Measurements from ENCODE around the gene PLEKHD1.
"Not testable (repeated sequence)": the region's sequence is repeated elsewhere in the genome, so short reads cannot be mapped to it uniquely, and the experiment has no call there.

The PLEKHD1 gene

GRCh38 chr14:69481815-69482568 lies 2.5 kb upstream of the PLEKHD1 start:
- no peak for DNase-seq (ENCODE audit: low read depth in 2 of 2)

GRCh38 chr14:69483765-69484443 lies 624 bp upstream of the PLEKHD1 start:
- no peak for DNase-seq (ENCODE audit: low read depth in 2 of 2)

- no peak for DNase-seq (ENCODE audit: low read depth in 2 of 2)
Measured at GRCh38 chr14:69485315-69485660, 760 bp downstream of the PLEKHD1 start.

GRCh38 chr14:69485701-69486100 lies 1.2 kb downstream of the PLEKHD1 start:
- no peak for DNase-seq (ENCODE audit: low read depth in 2 of 2)

GRCh38 chr14:69487226-69487625 lies 2.7 kb downstream of the PLEKHD1 start:
- no peak for DNase-seq (ENCODE audit: low read depth in 2 of 2)

- no peak for DNase-seq (ENCODE audit: low read depth in 2 of 2)
Measured at GRCh38 chr14:69487771-69488170, 3.2 kb downstream of the PLEKHD1 start.

- no peak for DNase-seq (ENCODE audit: low read depth in 2 of 2)
Measured at GRCh38 chr14:69489495-69489894, 5.0 kb downstream of the PLEKHD1 start.

- no peak for DNase-seq (ENCODE audit: low read depth in 2 of 2)
Measured at GRCh38 chr14:69490219-69490918, 5.8 kb downstream of the PLEKHD1 start.

GRCh38 chr14:69491193-69491592 lies 6.7 kb downstream of the PLEKHD1 start:
- DNase-seq (ENCODE audit: low read depth in 2 of 2) = no peak

- no peak for DNase-seq (ENCODE audit: low read depth in 2 of 2)
Measured at GRCh38 chr14:69493038-69493437, 8.5 kb downstream of the PLEKHD1 start.

GRCh38 chr14:69493791-69494190 lies 9.3 kb downstream of the PLEKHD1 start:
- no peak for DNase-seq (ENCODE audit: low read depth in 2 of 2)

- DNase-seq (ENCODE audit: low read depth in 2 of 2) = no peak
Measured at GRCh38 chr14:69495341-69495921, 10.9 kb downstream of the PLEKHD1 start.

GRCh38 chr14:69497866-69498265 lies 13.3 kb downstream of the PLEKHD1 start:
- not testable (repeated sequence) for DNase-seq (ENCODE audit: low read depth in 2 of 2)

GRCh38 chr14:69498286-69498685 lies 13.8 kb downstream of the PLEKHD1 start:
- DNase-seq (ENCODE audit: low read depth in 2 of 2) = not testable (repeated sequence)

- DNase-seq (ENCODE audit: low read depth in 2 of 2) = no peak
Measured at GRCh38 chr14:69499436-69499835, 14.9 kb downstream of the PLEKHD1 start.

GRCh38 chr14:69500096-69500495 lies 15.6 kb downstream of the PLEKHD1 start:
- DNase-seq (ENCODE audit: low read depth in 2 of 2) = no peak

GRCh38 chr14:69500736-69501135 lies 16.2 kb downstream of the PLEKHD1 start:
- no peak for DNase-seq (ENCODE audit: low read depth in 2 of 2)

- no peak for DNase-seq (ENCODE audit: low read depth in 2 of 2)
Measured at GRCh38 chr14:69501423-69501838, 16.9 kb downstream of the PLEKHD1 start.

- no peak for DNase-seq (ENCODE audit: low read depth in 2 of 2)
Measured at GRCh38 chr14:69504775-69505174, 20.2 kb downstream of the PLEKHD1 start.

- DNase-seq (ENCODE audit: low read depth in 2 of 2) = no peak
Measured at GRCh38 chr14:69505338-69506240, 21.1 kb downstream of the PLEKHD1 start.

GRCh38 chr14:69506241-69506595 lies 21.7 kb downstream of the PLEKHD1 start:
- no peak for DNase-seq (ENCODE audit: low read depth in 2 of 2)

Data from fibroblast of skin of left biceps (primary cell).